OCI-LY3 (cell line): ENCODE results near the gene AMBRA1.
"Not testable (repeated sequence)": the region's sequence is repeated elsewhere in the genome, so short reads cannot be mapped to it uniquely, and the experiment has no call there.

Experiments
- H2AFZ ChIP-seq: fragments of 200-600, 300-600 bp; shearing (Covaris generic); 2 replicates; pipeline ENCODE4 v1.6.0; 2014; ENCODE audit warnings: antibody characterized with exemption, low read depth, low read length
- H3K27ac ChIP-seq: fragments of 200-600, 300-600 bp; sonication (generic); 2 replicates; pipeline ENCODE4 v1.5.1; 2014; ENCODE audit warnings: mild to moderate bottlenecking, low read length, moderate library complexity, mixed read lengths
- H3K27me3 ChIP-seq: fragments of 200-600, 300-600 bp; sonication (generic); 2 replicates; pipeline ENCODE4 v1.6.1; 2014; ENCODE audit warnings: low read depth, low read length, mixed read lengths
- H3K36me3 ChIP-seq: fragments of 200-600, 300-600 bp; sonication (generic); replicated peaks from 2 replicates; pipeline ENCODE3; 2014; ENCODE audit warnings: low read depth, low read length, mixed read lengths
- H3K4me1 ChIP-seq: fragments of 300-600, 200-600 bp; sonication (generic); 2 replicates; pipeline ENCODE4 v1.6.1; 2014; ENCODE audit warnings: low read length, mixed read lengths
- H3K4me2 ChIP-seq: fragments of 200-600, 300-600 bp; sonication (generic); 2 replicates; pipeline ENCODE4 v1.6.1; 2014; ENCODE audit warnings: low read length, mixed read lengths
- H3K4me3 ChIP-seq: fragments of 300-600, 200-600 bp; sonication (generic); 2 replicates; pipeline ENCODE4 v1.5.1; 2014; ENCODE audit warnings: antibody characterized with exemption, mild to moderate bottlenecking, low read length, moderate library complexity
- H3K79me2 ChIP-seq: fragments of 300-600, 200-600 bp; shearing (Covaris generic); 2 replicates; pipeline ENCODE4 v1.6.1; 2014; ENCODE audit warnings: mild to moderate bottlenecking, low read length, mixed read lengths
- H3K9ac ChIP-seq: fragments of 300-600, 200-600 bp; shearing (Covaris generic); 2 replicates; pipeline ENCODE4 v1.6.0; 2014; ENCODE audit warnings: mild to moderate bottlenecking, low read length, moderate library complexity
- H3K9me3 ChIP-seq: fragments of 200-600, 300-600 bp; shearing (Covaris generic); 2 replicates; pipeline ENCODE4 v1.6.1; 2014; ENCODE audit warnings: low read length, mixed read lengths; ENCODE audit not compliant: insufficient read depth
- H4K20me1 ChIP-seq: fragments of 200-600, 300-600 bp; sonication (generic); 2 replicates; pipeline ENCODE4 v1.6.1; 2016; ENCODE audit warnings: low read length, mixed read lengths; ENCODE audit not compliant: insufficient read depth
- CTCF ChIP-seq: fragments of 200-600, 300-600 bp; sonication (generic); IDR thresholded peaks from 2 replicates; pipeline ENCODE4 v1.5.1; 2014; ENCODE audit warnings: antibody characterized with exemption, low read length, low read depth
- EZH2phosphoT487 ChIP-seq: fragments of 200-600 bp; shearing (Covaris generic); IDR thresholded peaks from 2 replicates; pipeline ENCODE4 v1.6.1; 2018; ENCODE audit warnings: antibody characterized with exemption, mixed run types, low read depth

The AMBRA1 gene

DNA sequence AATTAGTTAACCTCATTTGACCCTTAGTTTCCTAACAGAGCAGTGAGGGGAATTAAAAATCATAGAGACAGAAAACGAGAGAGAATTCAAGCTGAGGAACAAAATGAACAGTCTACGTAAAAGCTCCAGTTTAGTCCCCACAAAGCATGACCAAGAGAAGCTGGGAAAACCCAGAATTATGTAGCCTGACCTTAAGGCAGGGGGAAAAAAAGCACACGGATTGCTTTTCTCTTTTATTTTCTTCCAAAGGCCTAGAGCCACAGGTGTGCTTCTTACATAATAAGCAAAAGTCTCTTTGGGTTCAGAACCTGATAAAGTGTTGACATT is 514 bp upstream of the AMBRA1 start:
- peak overlapping the region; percentile 82 for H3K9ac ChIP-seq
- no peaks in the 10 kb centered on the region for H3K9me3 ChIP-seq
- peaks cover 45% of the 10 kb centered on the region for H3K79me2 ChIP-seq
- H4K20me1 ChIP-seq = no peaks in the 10 kb centered on the region
- H3K4me1 ChIP-seq = peaks cover 13% of the 10 kb centered on the region
- H2AFZ ChIP-seq = peak overlapping the region; percentile 92
- H3K4me2 ChIP-seq = peak overlapping the region; percentile 93
- peak overlapping the region; percentile 87 for H3K4me3 ChIP-seq
- no peaks in the 10 kb centered on the region for H3K27me3 ChIP-seq
- H3K27ac ChIP-seq = peak overlapping the region; percentile 45
- no peaks in the 10 kb centered on the region for H3K36me3 ChIP-seq
- no peak for TF ChIP-seq CTCF
- no peak for TF ChIP-seq EZH2phosphoT487

DNA sequence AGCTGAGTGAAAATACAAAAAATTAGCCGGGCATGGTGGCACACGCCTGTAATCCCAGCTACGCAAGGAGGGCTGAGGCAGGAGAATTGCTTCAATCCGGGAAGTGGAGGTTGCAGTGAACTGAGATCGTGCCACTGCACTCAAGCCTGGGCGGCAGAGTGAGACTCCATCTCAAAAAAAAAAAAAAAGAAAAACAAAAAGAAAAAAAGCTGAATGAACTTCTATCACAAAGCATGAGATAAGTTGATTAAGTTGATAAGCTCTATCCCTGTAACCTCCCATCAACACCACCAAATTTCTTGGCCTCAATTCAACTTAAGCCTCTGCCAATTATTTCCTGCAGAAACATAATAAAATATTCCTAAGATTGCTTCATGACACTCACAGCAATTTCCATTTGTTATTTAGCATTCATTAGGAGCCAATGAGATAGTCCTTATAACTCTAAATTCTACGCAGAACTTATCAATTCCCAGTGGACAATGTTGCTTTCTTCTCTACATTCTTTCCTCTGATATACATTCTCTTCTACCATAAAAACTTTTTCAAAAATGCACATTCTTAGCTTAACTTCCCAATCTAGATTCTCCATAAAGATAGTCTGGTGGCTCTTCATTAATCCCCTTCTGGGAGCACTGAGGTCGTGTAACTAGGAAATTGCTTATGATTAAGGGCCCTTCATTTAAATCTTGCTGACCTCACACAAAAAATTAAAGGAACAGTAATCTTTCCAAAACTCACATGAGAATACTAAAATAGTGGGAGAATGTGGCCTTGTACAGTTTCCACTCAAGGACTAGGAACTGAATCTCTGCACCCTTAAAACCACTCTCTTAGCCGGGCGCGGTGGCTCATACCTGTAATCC is 2.9 kb downstream of the AMBRA1 start:
- H3K27me3 ChIP-seq = no peaks in the 10 kb centered on the region
- no peaks in the 10 kb centered on the region for H3K9me3 ChIP-seq

GRCh38 chr11:46588915-46589314 is 4.9 kb downstream of the AMBRA1 start:
- Histone ChIP-seq H3K4me1 (peaks cover 7% of the 10 kb centered on the region), H2AFZ (no peak overlapping the region), H3K27ac (no peak overlapping the region), H3K9me3 (no peaks in the 10 kb centered on the region), H3K4me3 (no peak overlapping the region), H3K79me2 (peaks cover 87% of the 10 kb centered on the region), H3K9ac (no peak overlapping the region), H3K4me2 (no peak overlapping the region), H3K36me3 (peaks cover 9% of the 10 kb centered on the region), H3K27me3 (no peaks in the 10 kb centered on the region), H4K20me1 (0 out of 2 replicates have a peak, but pooled peaks cover 10% of the 10 kb centered on the region)
- no peak for TF ChIP-seq CTCF
- TF ChIP-seq EZH2phosphoT487 = no peak

More for the DNA sequence above, 2.9 kb downstream of the AMBRA1 start:
- no peak for TF ChIP-seq EZH2phosphoT487
- TF ChIP-seq CTCF = no peak
- Histone ChIP-seq H3K4me2 (no peak overlapping the region), H3K4me3 (no peak overlapping the region), H3K36me3 (peaks cover 9% of the 10 kb centered on the region), H3K27ac (no peak overlapping the region), H3K79me2 (peaks cover 78% of the 10 kb centered on the region), H2AFZ (no peak overlapping the region), H4K20me1 (0 out of 2 replicates have a peak, but pooled peaks cover 10% of the 10 kb centered on the region), H3K4me1 (peaks cover 13% of the 10 kb centered on the region), H3K9ac (no peak overlapping the region)

- H3K27ac ChIP-seq = no peak overlapping the region
- H3K9ac ChIP-seq = no peak overlapping the region
- H3K4me3 ChIP-seq = no peak overlapping the region
- TF ChIP-seq EZH2phosphoT487 (no peak), CTCF (no peak)
- no peak overlapping the region for H2AFZ ChIP-seq
- peaks cover 9% of the 10 kb centered on the region for H3K36me3 ChIP-seq
- no peaks in the 10 kb centered on the region for H3K27me3 ChIP-seq
- H3K4me1 ChIP-seq = peaks cover 7% of the 10 kb centered on the region
- peaks cover 79% of the 10 kb centered on the region for H3K79me2 ChIP-seq
- H4K20me1 ChIP-seq = 0 out of 2 replicates have a peak, but pooled peaks cover 10% of the 10 kb centered on the region
- H3K9me3 ChIP-seq = no peaks in the 10 kb centered on the region
- H3K4me2 ChIP-seq = no peak overlapping the region
Measured at GRCh38 chr11:46588131-46588530, 5.7 kb downstream of the AMBRA1 start.

DNA sequence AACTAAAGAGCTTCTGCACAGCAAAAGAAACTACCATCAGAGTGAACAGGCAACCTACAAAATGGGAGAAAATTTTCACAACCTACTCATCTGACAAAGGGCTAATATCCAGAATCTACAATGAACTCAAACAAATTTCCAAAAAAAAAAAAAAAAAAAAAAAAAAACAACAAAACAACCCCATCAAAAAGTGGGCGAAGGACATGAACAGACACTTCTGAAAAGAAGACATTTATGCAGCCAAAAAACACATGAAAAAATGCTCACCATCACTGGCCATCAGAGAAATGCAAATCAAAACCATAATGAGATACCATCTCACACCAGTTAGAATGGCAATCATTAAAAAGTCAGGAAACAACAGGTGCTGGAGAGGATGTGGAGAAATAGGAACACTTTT is 10.3 kb downstream of the AMBRA1 start:
- H3K9ac ChIP-seq = not testable (repeated sequence)
- Histone ChIP-seq H3K79me2 (peaks cover 69% of the 10 kb centered on the region), H4K20me1 (peaks cover 16% of the 10 kb centered on the region; the same call in 1 of the 2 replicates)

More for the DNA sequence above, 10.3 kb downstream of the AMBRA1 start:
- not testable (repeated sequence) for H3K4me3 ChIP-seq, H3K9me3 ChIP-seq, H3K4me2 ChIP-seq, H3K27me3 ChIP-seq, H2AFZ ChIP-seq, H3K27ac ChIP-seq, H3K4me1 ChIP-seq, H3K36me3 ChIP-seq
